Left lung (tissue), 10 donors: ENCODE measurements around the gene HMGCR. TPM values are rescaled to one million over a fixed set of nuclear protein-coding genes. Genes with fewer than 3 reads are reported as not detected.

ENCODE experiments used
- ATAC-seq: fragments of 200-7000 bp; cut with Tn5 transposase; one replicate; pipeline ENCODE4 v1.9.1; 2020; ENCODE audit warnings: moderate library complexity
- DNase-seq, 4 donors: peaks; one replicate each; pipeline ENCODE4 v3.0.0-alpha.2; 2013 to 2020
- H3K27ac ChIP-seq, 2 donors: fragments of 200-600 bp; sonication (generic) in 1 of 2; one replicate each; pipeline versions ENCODE4 v1.5.0 to v1.8.0; 2020 to 2021
- H3K27me3 ChIP-seq, 2 donors: fragments of 200-600 bp; sonication (generic) in 1 of 2; one replicate each; pipeline versions ENCODE4 v1.5.0 to v1.8.0; 2020 to 2021
- H3K36me3 ChIP-seq, 2 donors: fragments of 200-600 bp; sonication (generic) in 1 of 2; one replicate each; pipeline versions ENCODE4 v1.5.0 to v1.8.0; 2020 to 2021
- H3K4me1 ChIP-seq, 2 donors: fragments of 200-600 bp; one replicate each; pipeline ENCODE4 v1.8.0; 2021
- H3K4me3 ChIP-seq, 2 donors: fragments of 200-600 bp; sonication (generic) in 1 of 2; one replicate each; pipeline versions ENCODE4 v1.5.0 to v1.8.0; 2020 to 2021; ENCODE audit warnings: mild to moderate bottlenecking in 1 of 2
- H3K9me3 ChIP-seq, 2 donors: fragments of 200-600 bp; sonication (generic) in 1 of 2; one replicate each; pipeline versions ENCODE4 v1.5.0 to v1.8.0; 2020 to 2021
- CTCF ChIP-seq, 2 donors: fragments of 200-600 bp; sonication (generic) in 1 of 2; IDR thresholded peaks; one replicate each; pipeline versions ENCODE4 v1.5.0 to v1.8.0; 2021; ENCODE audit warnings: antibody characterized with exemption in 2 of 2
- intact Hi-C, 2 donors: fragments of 100-400 bp; cut with DNase I; formaldehyde crosslinking; loops; one replicate each; pipeline versions ENCODE4 v1.11.2 to v1.14.2; 2022
- polyA plus RNA-seq, 6 donors: library from polyadenylated mRNA; unstranded; fragments of 120-200 nt; gene quantifications; one replicate each; pipeline ENCODE4 v1.2.1, GENCODE V29; 2013; ENCODE audit not compliant: insufficient read length in 6 of 6
- total RNA-seq, 2 donors: library from RNA; stranded (reverse); fragmentation: NEBNext Ultra II Directional; extraction: Animal tissue kit (Norgen Biotek cat#: 25700); gene quantifications; one replicate each; pipeline ENCODE4 v1.2.1, GENCODE V29; 2021
- donor health status: DM: no; HTN: yes; CAD: no.
- donor health status: DM: no; HTN: no; CAD: no.

Gene HMGCR
- total and polyA plus RNA-seq, 8 donors = 37.2 to 166 (median 54.9) TPM

GRCh38 chr5:75363111-75363510 is 26.1 kb downstream of the HMGCR start:
- TF ChIP-seq CTCF (IDR thresholded peaks at IDR 0.05) = no peak
- peak; percentile 62 for ATAC-seq
- no peak overlapping the region for H3K27ac ChIP-seq
- peaks cover 0 to 52% of the 10 kb centered on the region in 2 donors for H3K36me3 ChIP-seq
- DNase-seq = peak in 1 of 4 donors; percentile 37
- no peaks in the 10 kb centered on the region for H3K4me1 ChIP-seq
- intact Hi-C loops = no loop called here
- H3K9me3 ChIP-seq = no peaks in the 10 kb centered on the region
- H3K27me3 ChIP-seq = no peaks in the 10 kb centered on the region
- H3K4me3 ChIP-seq = no peak overlapping the region

- H3K36me3 ChIP-seq = peaks cover 0 to 44% of the 10 kb centered on the region in 2 donors
- intact Hi-C loops = no loop called here
- peak; percentile 92 for ATAC-seq
- DNase-seq = peak in 2 of 4 donors; percentile 43 to 57
- no peak for TF ChIP-seq CTCF (IDR thresholded peaks at IDR 0.05)
- no peaks in the 10 kb centered on the region for H3K9me3 ChIP-seq
- no peak overlapping the region for H3K27ac ChIP-seq
- H3K27me3 ChIP-seq = no peaks in the 10 kb centered on the region
- no peak overlapping the region for H3K4me3 ChIP-seq
- no peaks in the 10 kb centered on the region for H3K4me1 ChIP-seq
These were observed 26.9 kb downstream of the HMGCR start for GRCh38 chr5:75363726-75364495.

GRCh38 chr5:75364571-75365280 is 27.7 kb downstream of the HMGCR start:
- TF ChIP-seq CTCF (IDR thresholded peaks at IDR 0.05) = no peak
- no peak for DNase-seq
- intact Hi-C loops = no loop called here
- H3K27me3 ChIP-seq = no peaks in the 10 kb centered on the region
- no peak for ATAC-seq
- no peaks in the 10 kb centered on the region for H3K9me3 ChIP-seq
- H3K27ac ChIP-seq = no peak overlapping the region
- peaks cover 0 to 36% of the 10 kb centered on the region in 2 donors for H3K36me3 ChIP-seq
- H3K4me1 ChIP-seq = no peaks in the 10 kb centered on the region
- no peak overlapping the region for H3K4me3 ChIP-seq

- H3K4me1 ChIP-seq = no peaks in the 10 kb centered on the region
- no peaks in the 10 kb centered on the region for H3K27me3 ChIP-seq
- ATAC-seq (no peak), DNase-seq (no peak)
- H3K9me3 ChIP-seq = no peaks in the 10 kb centered on the region
- no peak overlapping the region for H3K27ac ChIP-seq
- intact Hi-C loops = no loop called here
- H3K4me3 ChIP-seq = no peak overlapping the region
- peaks cover 0 to 26% of the 10 kb centered on the region in 2 donors for H3K36me3 ChIP-seq
- TF ChIP-seq CTCF (IDR thresholded peaks at IDR 0.05) = no peak
These were observed 28.7 kb downstream of the HMGCR start for GRCh38 chr5:75365740-75366139.

GRCh38 chr5:75366787-75367186 is 29.8 kb downstream of the HMGCR start:
- peaks cover 0 to 15% of the 10 kb centered on the region in 2 donors for H3K36me3 ChIP-seq
- no peaks in the 10 kb centered on the region for H3K4me1 ChIP-seq
- DNase-seq (no peak), ATAC-seq (no peak)
- H3K4me3 ChIP-seq = no peak overlapping the region
- intact Hi-C loops = no loop called here
- H3K9me3 ChIP-seq = no peaks in the 10 kb centered on the region
- H3K27ac ChIP-seq = no peak overlapping the region
- no peak for TF ChIP-seq CTCF (IDR thresholded peaks at IDR 0.05)
- no peaks in the 10 kb centered on the region for H3K27me3 ChIP-seq
